ENCODE measurements around the gene OR1L8. TPM values are rescaled to one million over a fixed set of nuclear protein-coding genes. Genes with fewer than 3 reads are reported as not detected.

Gene OR1L8
- total RNA-seq, 2 experiments from 2014 or later = not detected

GRCh38 chr9:122567901-122568300 is 15.3 kb downstream of the OR1L8 start:
- no peak for DNase-seq (ENCODE audit: low spot score)
- no TSS peak for BruUV-seq (replicated peaks)
- Histone ChIP-seq H3K9me3 (ENCODE audit: low read length) (0 out of 2 replicates have a peak, but pooled peaks cover 8% of the 10 kb centered on the region), H3K4me2 (ENCODE audit: low read length) (no peak overlapping the region), H4K20me1 (ENCODE audit: insufficient read depth, low read length) (no peaks in the 10 kb centered on the region), H3K79me2 (ENCODE audit: insufficient read depth, low read depth, low read length) (no peaks in the 10 kb centered on the region), H2AFZ (ENCODE audit: low read length) (no peak overlapping the region), H3K9me2 (ENCODE audit: insufficient read depth, low read length) (no peaks in the 10 kb centered on the region), H3K36me3 (ENCODE audit: insufficient read depth, low read length) (no peaks in the 10 kb centered on the region), H3K4me1 (ENCODE audit: insufficient read depth, low read length, poor library complexity, severe bottlenecking) (no peaks in the 10 kb centered on the region), H3K4me3 (ENCODE audit: low read depth, low read length, poor library complexity, severe bottlenecking) (no peak overlapping the region), H3K27ac (ENCODE audit: low read depth, low read length, poor library complexity, severe bottlenecking) (no peak overlapping the region)
- TF ChIP-seq CTCF (conservative IDR thresholded peaks at IDR 0.05; ENCODE audit: low read length) = no peak
- no peak for TF ChIP-seq EZH2phosphoT487 (IDR thresholded peaks at IDR 0.05; ENCODE audit: borderline replicate concordance, low read depth, low read length)
- CTCF ChIA-PET (ENCODE audit: unreplicated experiment) = no interaction called here
- POLR2A ChIA-PET = no interaction called here
- intact Hi-C loops (cut with micrococcal nuclease; ENCODE audit: unreplicated experiment) = no loop called here

DNA sequence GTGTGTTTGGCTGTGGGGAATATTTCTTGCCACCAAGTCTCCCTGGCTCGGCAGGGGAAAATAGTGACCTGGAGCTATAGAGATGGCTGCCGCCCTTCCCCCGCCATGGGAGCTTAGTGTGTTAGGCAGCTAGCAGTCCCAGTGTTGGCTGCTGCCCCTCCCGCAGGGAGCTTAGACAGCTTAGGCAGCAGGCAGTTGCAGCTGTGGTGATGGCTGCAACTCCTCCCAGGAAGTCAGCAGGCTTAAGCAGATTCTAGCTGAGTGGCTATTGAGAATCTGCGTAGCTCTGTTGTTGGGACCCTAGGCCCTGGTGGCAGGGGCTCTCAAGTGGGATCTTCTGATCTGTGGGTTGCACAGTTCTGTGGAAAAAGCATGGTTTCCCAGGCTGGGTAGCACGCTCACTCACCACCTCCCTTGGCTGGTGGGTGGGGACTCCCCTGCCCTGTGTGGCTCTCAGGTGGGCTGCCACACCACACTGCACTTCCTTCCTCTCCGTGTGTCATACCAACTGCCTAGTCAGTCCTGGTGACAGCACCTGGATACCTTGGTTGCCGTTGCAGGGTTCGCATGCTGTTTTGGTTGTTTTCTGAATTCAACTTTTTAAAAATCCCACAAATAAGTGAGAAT is 20.9 kb downstream of the OR1L8 start:
- no peaks in the 10 kb centered on the region for H3K9me2 ChIP-seq (ENCODE audit: insufficient read depth, low read length)
- intact Hi-C loops (cut with micrococcal nuclease; ENCODE audit: unreplicated experiment) = no loop called here
- BruUV-seq (replicated peaks) = no TSS peak
- H2AFZ ChIP-seq (ENCODE audit: low read length) = peak overlapping the region; percentile 18; the same call in 1 of the 2 replicates
- H3K4me3 ChIP-seq (ENCODE audit: low read depth, low read length, poor library complexity, severe bottlenecking) = no peak overlapping the region
- H3K27ac ChIP-seq (ENCODE audit: low read depth, low read length, poor library complexity, severe bottlenecking) = no peak overlapping the region
- no peaks in the 10 kb centered on the region for H3K4me1 ChIP-seq (ENCODE audit: insufficient read depth, low read length, poor library complexity, severe bottlenecking)
- CTCF ChIA-PET (ENCODE audit: unreplicated experiment) = no interaction called here
- H4K20me1 ChIP-seq (ENCODE audit: insufficient read depth, low read length) = no peaks in the 10 kb centered on the region
- H3K36me3 ChIP-seq (ENCODE audit: insufficient read depth, low read length) = no peaks in the 10 kb centered on the region
- no peaks in the 10 kb centered on the region for H3K79me2 ChIP-seq (ENCODE audit: insufficient read depth, low read depth, low read length)
- POLR2A ChIA-PET = no interaction called here
- no peak for TF ChIP-seq EZH2phosphoT487 (IDR thresholded peaks at IDR 0.05; ENCODE audit: borderline replicate concordance, low read depth, low read length)
- TF ChIP-seq CTCF (conservative IDR thresholded peaks at IDR 0.05; ENCODE audit: low read length) = no peak
- 0 out of 2 replicates have a peak, but pooled peaks cover 8% of the 10 kb centered on the region for H3K9me3 ChIP-seq (ENCODE audit: low read length)
- DNase-seq (ENCODE audit: low spot score) = peak; percentile 58
- no peak overlapping the region for H3K4me2 ChIP-seq (ENCODE audit: low read length)

DNA sequence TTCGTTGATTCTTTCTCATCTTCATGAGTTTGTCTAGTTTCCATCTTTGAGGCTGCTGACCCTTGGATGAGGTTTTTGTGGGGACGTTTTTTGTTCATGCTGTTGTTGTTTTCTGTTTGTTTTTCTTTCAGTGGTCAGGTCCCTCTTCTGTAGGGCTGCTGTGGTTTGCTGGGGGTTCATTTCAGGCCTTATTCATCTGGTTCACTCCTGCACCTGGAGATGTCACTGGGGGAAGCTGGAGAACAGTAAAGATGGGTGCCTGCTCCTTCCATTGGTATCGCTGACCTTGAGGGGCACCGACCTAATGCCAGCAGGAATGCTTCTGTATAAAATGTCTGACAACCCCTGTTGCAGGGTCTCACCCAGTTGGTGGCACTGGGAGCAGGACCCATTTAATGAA is 21.7 kb downstream of the OR1L8 start:
- CTCF ChIA-PET (ENCODE audit: unreplicated experiment) = no interaction called here

More for the DNA sequence above, 21.7 kb downstream of the OR1L8 start:
- no peaks in the 10 kb centered on the region for H4K20me1 ChIP-seq (ENCODE audit: insufficient read depth, low read length)
- H3K27ac ChIP-seq (ENCODE audit: low read depth, low read length, poor library complexity, severe bottlenecking) = no peak overlapping the region
- no peak for DNase-seq (ENCODE audit: low spot score)
- H2AFZ ChIP-seq (ENCODE audit: low read length) = no peak overlapping the region
- no peaks in the 10 kb centered on the region for H3K4me1 ChIP-seq (ENCODE audit: insufficient read depth, low read length, poor library complexity, severe bottlenecking)
- H3K4me3 ChIP-seq (ENCODE audit: low read depth, low read length, poor library complexity, severe bottlenecking) = no peak overlapping the region
- intact Hi-C loops (cut with micrococcal nuclease; ENCODE audit: unreplicated experiment) = no loop called here
- H3K9me2 ChIP-seq (ENCODE audit: insufficient read depth, low read length) = no peaks in the 10 kb centered on the region
- no peak overlapping the region for H3K4me2 ChIP-seq (ENCODE audit: low read length)
- no peaks in the 10 kb centered on the region for H3K36me3 ChIP-seq (ENCODE audit: insufficient read depth, low read length)
- 0 out of 2 replicates have a peak, but pooled peaks cover 8% of the 10 kb centered on the region for H3K9me3 ChIP-seq (ENCODE audit: low read length)
- POLR2A ChIA-PET = no interaction called here
- TF ChIP-seq CTCF (conservative IDR thresholded peaks at IDR 0.05; ENCODE audit: low read length) (no peak), EZH2phosphoT487 (IDR thresholded peaks at IDR 0.05; ENCODE audit: borderline replicate concordance, low read depth, low read length) (no peak)
- BruUV-seq (replicated peaks) = no TSS peak
- no peaks in the 10 kb centered on the region for H3K79me2 ChIP-seq (ENCODE audit: insufficient read depth, low read depth, low read length)

Measured in OCI-LY7 (cell line).